ENCODE measurements around the gene KSR2. TPM values are rescaled to one million over a fixed set of nuclear protein-coding genes. Genes with fewer than 3 reads are reported as not detected.
A peak's percentile ranks its signal among the peaks of the same experiment; 100 is the strongest.

KSR2 gene
- total RNA-seq, 2 experiments from 2014 or later, result 0.03 to 0.15 TPM

- TF ChIP-seq EZH2phosphoT487 (IDR thresholded peaks at IDR 0.05; ENCODE audit: borderline replicate concordance, low read depth, low read length), result no peak
- TF ChIP-seq CTCF (conservative IDR thresholded peaks at IDR 0.05; ENCODE audit: low read length), result no peak
- CTCF ChIA-PET (ENCODE audit: unreplicated experiment), result no interaction called here
- H3K9me2 ChIP-seq (ENCODE audit: insufficient read depth, low read length), result no peaks in the 10 kb centered on the region
- intact Hi-C loops (cut with micrococcal nuclease; ENCODE audit: unreplicated experiment), result no loop called here
- BruUV-seq (replicated peaks), result no TSS peak
- no peaks in the 10 kb centered on the region for H4K20me1 ChIP-seq (ENCODE audit: insufficient read depth, low read length)
- H3K9me3 ChIP-seq (ENCODE audit: low read length), result no peaks in the 10 kb centered on the region
- H3K79me2 ChIP-seq (ENCODE audit: insufficient read depth, low read depth, low read length), result no peaks in the 10 kb centered on the region
- no peak for DNase-seq (ENCODE audit: low spot score)
- no peak overlapping the region for H3K4me2 ChIP-seq (ENCODE audit: low read length)
- no peaks in the 10 kb centered on the region for H3K36me3 ChIP-seq (ENCODE audit: insufficient read depth, low read length)
- H3K4me1 ChIP-seq (ENCODE audit: insufficient read depth, low read length, poor library complexity, severe bottlenecking), result no peaks in the 10 kb centered on the region
- no peak overlapping the region for H2AFZ ChIP-seq (ENCODE audit: low read length)
- no peak overlapping the region for H3K27ac ChIP-seq (ENCODE audit: low read depth, low read length, poor library complexity, severe bottlenecking)
- no peak overlapping the region for H3K4me3 ChIP-seq (ENCODE audit: low read depth, low read length, poor library complexity, severe bottlenecking)
- POLR2A ChIA-PET, result no interaction called here
These were observed 3.5 kb upstream of the KSR2 start for GRCh38 chr12:117972301-117972700.

GRCh38 chr12:117970334-117970733 lies 1.5 kb upstream of the KSR2 start:
- no peaks in the 10 kb centered on the region for H3K36me3 ChIP-seq (ENCODE audit: insufficient read depth, low read length)
- H3K9me3 ChIP-seq (ENCODE audit: low read length), result no peaks in the 10 kb centered on the region
- H3K4me3 ChIP-seq (ENCODE audit: low read depth, low read length, poor library complexity, severe bottlenecking), result no peak overlapping the region
- H3K4me2 ChIP-seq (ENCODE audit: low read length), result no peak overlapping the region
- no peak overlapping the region for H3K27ac ChIP-seq (ENCODE audit: low read depth, low read length, poor library complexity, severe bottlenecking)
- H2AFZ ChIP-seq (ENCODE audit: low read length), result no peak overlapping the region
- intact Hi-C loops (cut with micrococcal nuclease; ENCODE audit: unreplicated experiment), result no loop called here
- H3K79me2 ChIP-seq (ENCODE audit: insufficient read depth, low read depth, low read length), result no peaks in the 10 kb centered on the region
- CTCF ChIA-PET (ENCODE audit: unreplicated experiment), result no interaction called here
- H3K9me2 ChIP-seq (ENCODE audit: insufficient read depth, low read length), result no peaks in the 10 kb centered on the region
- BruUV-seq (replicated peaks), result no TSS peak
- no peak for DNase-seq (ENCODE audit: low spot score)
- no peaks in the 10 kb centered on the region for H4K20me1 ChIP-seq (ENCODE audit: insufficient read depth, low read length)
- no peak for TF ChIP-seq EZH2phosphoT487 (IDR thresholded peaks at IDR 0.05; ENCODE audit: borderline replicate concordance, low read depth, low read length)
- no peak for TF ChIP-seq CTCF (conservative IDR thresholded peaks at IDR 0.05; ENCODE audit: low read length)
- no peaks in the 10 kb centered on the region for H3K4me1 ChIP-seq (ENCODE audit: insufficient read depth, low read length, poor library complexity, severe bottlenecking)
- POLR2A ChIA-PET, result interaction anchor here (0.6 to 0.7 kb wide), 2 partner anchors 16 to 190 kb away, joined by 3 read pairs; no protein-coding TSS in a partner anchor

DNA sequence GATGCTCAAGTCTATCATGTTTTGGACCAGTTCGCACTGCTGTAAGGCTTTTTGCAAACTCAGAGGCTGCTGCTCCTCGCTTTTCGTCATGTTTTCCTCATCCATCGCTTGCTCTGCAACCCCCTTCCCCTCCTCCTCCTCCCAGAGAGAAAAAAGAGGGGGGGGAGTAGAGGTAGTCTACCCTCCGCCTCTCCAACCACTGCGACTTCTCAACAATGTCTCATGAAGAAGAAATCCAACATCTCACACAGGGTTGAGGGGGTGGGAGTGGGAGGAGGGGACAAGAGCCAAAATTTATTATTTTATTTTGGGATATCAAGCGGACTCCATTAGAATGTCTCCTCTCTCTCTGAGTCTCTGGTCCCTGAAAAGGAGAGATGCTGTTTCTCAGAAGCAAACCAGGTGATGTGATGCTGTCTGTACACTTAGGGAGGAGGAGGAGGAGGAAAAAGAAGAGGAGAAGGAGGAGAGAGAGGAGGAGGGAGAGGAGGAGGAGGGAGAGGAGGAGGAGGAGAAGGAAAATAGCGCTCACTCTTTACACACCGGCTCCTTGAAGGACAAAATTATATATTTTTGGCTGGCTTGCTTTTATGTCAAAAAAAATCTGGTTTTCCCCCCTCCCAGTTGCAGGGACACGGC lies 520 bp downstream of the KSR2 start:
- Histone ChIP-seq H3K4me2 (ENCODE audit: low read length) (peak overlapping the region; percentile 64), H3K4me3 (ENCODE audit: low read depth, low read length, poor library complexity, severe bottlenecking) (peak overlapping the region; percentile 65), H3K27ac (ENCODE audit: low read depth, low read length, poor library complexity, severe bottlenecking) (no peak overlapping the region), H3K9me3 (ENCODE audit: low read length) (no peaks in the 10 kb centered on the region), H3K79me2 (ENCODE audit: insufficient read depth, low read depth, low read length) (no peaks in the 10 kb centered on the region), H2AFZ (ENCODE audit: low read length) (peak overlapping the region; percentile 46; the same call in 1 of the 2 replicates), H3K36me3 (ENCODE audit: insufficient read depth, low read length) (no peaks in the 10 kb centered on the region), H4K20me1 (ENCODE audit: insufficient read depth, low read length) (no peaks in the 10 kb centered on the region), H3K4me1 (ENCODE audit: insufficient read depth, low read length, poor library complexity, severe bottlenecking) (no peaks in the 10 kb centered on the region), H3K9me2 (ENCODE audit: insufficient read depth, low read length) (no peaks in the 10 kb centered on the region)
- no peak for DNase-seq (ENCODE audit: low spot score)
- no TSS peak for BruUV-seq (replicated peaks)
- CTCF ChIA-PET (ENCODE audit: unreplicated experiment), result no interaction called here
- TF ChIP-seq EZH2phosphoT487 (IDR thresholded peaks at IDR 0.05; ENCODE audit: borderline replicate concordance, low read depth, low read length) (no peak), CTCF (conservative IDR thresholded peaks at IDR 0.05; ENCODE audit: low read length) (no peak)
- POLR2A ChIA-PET, result no interaction called here
- intact Hi-C loops (cut with micrococcal nuclease; ENCODE audit: unreplicated experiment), result no loop called here

All from OCI-LY7 (cell line).